GM21381 (cell line): Measurements from ENCODE around the gene NIPSNAP2.
"Not testable (repeated sequence)": the region's sequence is repeated elsewhere in the genome, so short reads cannot be mapped to it uniquely, and the experiment has no call there.

Experiments
- ATAC-seq: cut with Tn5 transposase; IDR thresholded peaks from one replicate; pipeline ENCODE4 v1.9.1; 2021; ENCODE audit warnings: mild to moderate bottlenecking, moderate library complexity; ENCODE audit not compliant: unreplicated experiment

Gene NIPSNAP2

DNA sequence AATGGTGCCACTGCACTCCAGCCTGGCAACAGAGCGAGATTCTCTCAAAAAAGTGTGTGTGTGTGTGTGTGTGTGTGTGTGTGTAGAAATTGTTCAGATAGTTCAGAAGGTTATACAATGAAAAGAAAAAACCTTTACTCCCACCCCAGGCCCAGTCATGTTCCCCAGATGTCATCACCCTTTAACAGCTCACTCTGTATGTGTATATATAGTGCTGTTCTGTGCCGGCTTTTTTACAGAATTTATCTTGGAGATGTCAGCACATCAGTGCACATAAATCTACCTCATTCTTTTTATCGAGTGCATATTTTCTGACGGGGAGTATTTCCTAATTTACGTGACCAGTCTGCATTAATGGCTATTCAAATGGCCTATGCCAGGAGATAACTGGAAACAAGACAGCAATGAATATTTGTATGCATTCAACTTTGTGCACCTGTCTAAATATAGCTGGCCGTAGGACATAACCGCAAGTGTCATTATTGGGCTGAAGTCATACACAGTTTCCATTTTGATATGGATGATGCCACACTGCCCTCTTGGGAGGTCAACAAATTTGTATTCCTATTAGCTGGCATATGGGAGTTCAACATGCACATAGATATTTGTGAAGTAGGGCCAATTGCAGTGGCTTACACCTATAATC lies 11.7 kb downstream of the NIPSNAP2 start:
- ATAC-seq, result no peak

DNA sequence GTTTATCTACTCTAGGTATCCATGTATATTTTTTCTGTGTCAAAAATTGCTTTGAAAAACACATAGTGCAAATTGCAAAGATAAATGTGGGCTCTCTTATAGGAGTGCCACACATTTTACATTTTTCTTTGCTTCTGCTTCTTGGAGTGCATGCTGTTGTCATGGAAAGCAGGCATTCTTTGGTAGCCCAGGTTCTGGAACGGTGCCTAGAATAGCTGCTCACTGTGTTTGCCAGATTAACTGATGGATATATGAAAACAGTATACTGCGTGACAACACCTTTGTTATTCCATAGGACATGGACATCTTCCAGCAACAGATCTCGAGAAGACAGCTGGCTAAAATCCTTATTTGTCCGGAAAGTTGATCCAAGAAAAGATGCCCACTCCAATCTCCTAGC lies 13.4 kb downstream of the NIPSNAP2 start:
- no peak for ATAC-seq

GRCh38 chr7:55980266-55980665 lies 15.9 kb downstream of the NIPSNAP2 start:
- ATAC-seq, result no peak

DNA sequence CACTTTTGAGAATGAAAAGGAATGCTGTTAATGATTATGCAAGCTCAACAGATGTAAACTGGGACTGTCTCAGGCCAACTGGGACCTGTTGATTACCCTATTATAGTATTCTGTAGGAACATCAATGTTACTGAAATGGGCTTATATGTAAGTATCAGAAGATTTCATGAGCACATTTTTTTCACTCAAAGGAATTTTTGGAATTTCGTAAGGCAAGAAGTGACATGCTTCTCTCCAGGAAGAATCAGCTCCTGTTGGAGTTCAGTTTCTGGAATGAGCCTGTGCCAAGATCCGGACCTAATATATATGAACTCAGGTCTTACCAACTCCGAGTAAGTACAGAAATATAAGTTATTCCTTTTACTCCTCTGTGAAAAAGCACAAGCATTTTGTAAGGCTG lies 19.2 kb downstream of the NIPSNAP2 start:
- ATAC-seq, result no peak

GRCh38 chr7:55992346-55992745 lies 28.0 kb downstream of the NIPSNAP2 start:
- ATAC-seq, result no peak

- no peak for ATAC-seq
These were observed 32.6 kb downstream of the NIPSNAP2 start for GRCh38 chr7:55996856-55997500.

DNA sequence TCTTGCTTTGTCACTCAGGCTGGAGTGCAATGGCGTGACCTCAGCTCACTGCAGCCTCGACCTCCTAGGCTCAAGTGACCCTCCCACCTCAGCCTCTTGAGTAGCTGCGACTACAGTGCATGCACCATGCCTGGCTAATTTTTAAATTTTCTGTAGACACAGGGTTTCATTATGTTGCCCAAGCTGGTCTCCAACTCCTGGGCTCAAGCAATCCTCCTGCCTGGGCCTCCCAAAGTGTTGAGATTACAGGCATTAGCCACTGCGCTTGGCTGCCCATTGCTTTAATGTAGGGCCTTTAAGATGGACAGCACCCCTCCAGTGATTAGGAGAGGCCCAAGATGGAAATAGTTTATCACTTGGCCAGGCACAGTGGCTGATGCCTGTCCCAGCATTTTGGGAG lies 39.4 kb downstream of the NIPSNAP2 start:
- ATAC-seq, result no peak

- ATAC-seq, result no peak
These were observed 42.8 kb downstream of the NIPSNAP2 start for GRCh38 chr7:56007167-56007652.

DNA sequence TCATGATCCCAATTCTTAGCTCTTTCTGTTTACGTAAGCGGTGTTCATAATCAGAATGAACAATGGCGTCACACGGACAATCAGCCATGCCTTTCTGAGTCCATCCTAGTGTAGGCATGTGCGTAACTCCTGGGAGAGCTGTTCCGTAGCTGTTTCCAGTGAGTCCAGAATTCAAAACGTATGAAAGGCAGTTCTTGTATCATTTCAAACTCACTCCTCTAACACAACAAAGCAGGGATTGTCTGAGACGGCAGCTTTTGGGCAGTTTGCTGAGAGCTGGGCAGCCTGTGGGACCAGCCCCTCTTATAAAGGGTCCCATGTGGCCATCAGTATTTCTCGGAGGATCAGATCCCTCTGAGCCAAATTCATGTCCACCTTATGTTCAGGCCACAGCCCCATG lies 43.5 kb downstream of the NIPSNAP2 start:
- no peak for ATAC-seq

- ATAC-seq, result no peak
These were observed 45.3 kb downstream of the NIPSNAP2 start for GRCh38 chr7:56009695-56010094.

DNA sequence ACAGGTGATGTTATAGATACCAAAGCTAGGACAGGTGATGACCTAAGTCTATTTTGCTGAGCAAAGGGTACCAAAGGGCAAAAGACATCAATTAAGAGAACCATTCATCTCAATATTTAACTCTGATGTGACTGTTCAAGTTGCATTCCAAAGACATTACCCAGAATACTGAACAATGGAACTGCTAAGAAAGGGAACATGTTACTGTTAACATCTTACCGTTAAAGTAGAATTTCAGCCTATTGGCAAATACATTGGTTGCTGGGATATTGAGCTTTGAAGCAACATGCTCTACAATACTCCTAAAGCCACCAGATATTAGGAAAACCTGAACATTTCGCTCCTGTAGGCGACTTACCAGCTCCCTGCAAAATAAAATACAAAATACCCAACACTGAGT lies 52.6 kb downstream of the NIPSNAP2 start:
- ATAC-seq, result not testable (repeated sequence)

GRCh38 chr7:56019501-56019900 lies 55.1 kb downstream of the NIPSNAP2 start:
- ATAC-seq, result no peak

DNA sequence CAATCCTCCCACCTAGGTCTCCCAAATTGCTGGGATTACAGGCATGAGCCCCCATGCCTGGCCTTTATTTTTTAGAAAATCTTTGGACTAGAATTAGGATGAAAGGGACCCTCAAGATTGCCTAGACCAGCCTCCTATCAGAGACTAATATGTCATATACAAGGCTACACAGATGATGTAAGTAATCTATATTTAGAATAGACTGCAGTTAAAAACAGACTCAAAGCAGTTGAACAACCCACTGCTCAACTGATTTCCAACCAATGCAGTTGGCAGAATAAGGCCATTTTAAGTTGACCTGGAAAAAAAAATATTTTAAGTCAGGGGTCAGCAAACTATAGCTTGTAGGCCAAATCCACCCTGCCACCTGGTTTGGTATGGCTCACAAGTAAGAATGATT lies 59.1 kb downstream of the NIPSNAP2 start:
- ATAC-seq, result no peak

GRCh38 chr7:56026538-56026937 lies 62.2 kb downstream of the NIPSNAP2 start:
- no peak for ATAC-seq

GRCh38 chr7:56028942-56029630 lies 64.7 kb downstream of the NIPSNAP2 start:
- ATAC-seq, result no peak

DNA sequence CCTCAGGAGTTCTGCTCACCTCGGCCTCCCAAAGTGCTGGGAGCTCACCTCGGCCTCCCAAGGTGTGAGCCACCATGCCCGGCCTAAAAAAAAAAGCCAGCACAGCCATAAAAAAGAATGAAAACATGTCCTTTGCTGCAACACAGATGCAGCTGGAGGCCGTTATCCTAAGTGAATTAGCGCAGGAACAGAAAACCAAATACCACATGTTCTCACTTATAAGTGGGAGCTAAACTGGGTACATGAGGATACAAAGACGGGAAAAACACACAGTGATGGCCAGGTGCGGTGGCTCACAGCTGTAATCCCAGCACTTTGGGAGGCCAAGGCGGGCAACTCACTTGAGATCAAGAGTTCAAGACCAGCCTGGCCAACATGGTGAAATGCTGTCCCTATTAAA lies 66.0 kb downstream of the NIPSNAP2 start:
- ATAC-seq, result no peak

GRCh38 chr7:56031556-56031955 lies 67.2 kb downstream of the NIPSNAP2 start:
- not testable (repeated sequence) for ATAC-seq

- not testable (repeated sequence) for ATAC-seq
These were observed 68.2 kb downstream of the NIPSNAP2 start for GRCh38 chr7:56032578-56032977.

GRCh38 chr7:56033671-56034432 lies 69.5 kb downstream of the NIPSNAP2 start:
- peak; percentile 96 for ATAC-seq

- ATAC-seq, result no peak
These were observed 76.3 kb downstream of the NIPSNAP2 start for GRCh38 chr7:56040730-56041129.

DNA sequence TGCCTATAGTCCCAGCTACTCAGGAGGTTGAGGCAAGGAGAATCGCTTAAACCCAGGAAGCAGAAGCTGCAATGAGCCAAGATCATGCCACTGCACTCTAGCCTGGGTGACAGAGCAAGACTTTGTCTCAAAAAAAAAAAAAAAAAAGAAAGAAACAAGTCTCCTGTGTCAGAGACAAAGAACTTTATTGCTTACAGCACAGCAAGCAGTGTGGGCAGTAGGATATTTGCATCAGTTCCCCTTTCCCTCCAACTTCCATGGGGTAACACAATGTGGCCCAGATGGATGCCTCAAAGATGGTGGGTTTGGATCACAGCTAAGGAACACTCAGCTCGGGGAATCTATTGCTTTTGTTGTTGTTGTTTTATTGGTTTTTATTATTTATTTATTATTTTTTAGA lies 81.4 kb downstream of the NIPSNAP2 start:
- not testable (repeated sequence) for ATAC-seq
